ENCODE results near the gene GABRB3.
"Not testable (repeated sequence)": the region's sequence is repeated elsewhere in the genome, so short reads cannot be mapped to it uniquely, and the experiment has no call there.

GABRB3 gene

DNA sequence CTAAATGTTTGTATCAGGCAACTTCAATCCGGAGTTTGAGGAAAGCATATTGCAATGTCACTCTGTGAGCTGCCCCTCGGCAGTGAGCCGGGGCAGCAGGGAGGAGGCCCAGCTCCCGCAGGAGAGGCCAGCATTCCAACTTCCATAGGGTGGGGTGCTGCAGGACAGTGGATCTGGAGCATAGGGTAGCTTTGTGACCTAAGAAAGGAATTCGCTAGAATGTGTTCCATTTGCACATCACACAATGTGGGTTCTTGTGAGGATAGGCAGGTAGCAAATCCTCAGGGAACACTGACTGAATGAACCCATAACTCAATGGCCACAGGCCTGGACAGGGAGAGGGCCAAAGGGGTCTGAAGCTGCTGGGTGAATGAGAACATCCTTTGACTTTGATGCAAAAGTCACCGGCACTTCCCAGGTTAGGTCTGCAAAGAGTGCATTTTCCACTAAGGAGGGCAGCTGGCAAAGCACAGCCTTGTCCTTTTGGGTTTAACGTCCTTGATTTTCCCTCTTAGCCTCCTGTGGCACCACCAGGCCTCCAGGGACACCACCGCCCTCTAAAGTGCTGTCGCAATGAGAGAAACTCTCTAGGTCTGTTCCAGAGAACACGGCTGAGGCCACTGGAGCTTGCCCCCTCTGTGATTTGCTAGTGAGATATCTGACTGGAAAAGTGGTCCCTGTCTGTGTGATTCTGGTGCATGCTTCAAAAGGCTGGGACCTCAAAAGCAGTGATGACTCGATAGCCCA is 36.2 kb downstream of the GABRB3 start:
- no peak for DNase-seq (ENCODE audit: low spot score)

GRCh38 chr15:26731965-26732364 is 40.9 kb downstream of the GABRB3 start:
- no peak for DNase-seq (ENCODE audit: low spot score)

GRCh38 chr15:26729581-26729980 is 43.3 kb downstream of the GABRB3 start:
- no peak for DNase-seq (ENCODE audit: low spot score)

GRCh38 chr15:26729030-26729429 is 43.8 kb downstream of the GABRB3 start:
- no peak for DNase-seq (ENCODE audit: low spot score)

DNA sequence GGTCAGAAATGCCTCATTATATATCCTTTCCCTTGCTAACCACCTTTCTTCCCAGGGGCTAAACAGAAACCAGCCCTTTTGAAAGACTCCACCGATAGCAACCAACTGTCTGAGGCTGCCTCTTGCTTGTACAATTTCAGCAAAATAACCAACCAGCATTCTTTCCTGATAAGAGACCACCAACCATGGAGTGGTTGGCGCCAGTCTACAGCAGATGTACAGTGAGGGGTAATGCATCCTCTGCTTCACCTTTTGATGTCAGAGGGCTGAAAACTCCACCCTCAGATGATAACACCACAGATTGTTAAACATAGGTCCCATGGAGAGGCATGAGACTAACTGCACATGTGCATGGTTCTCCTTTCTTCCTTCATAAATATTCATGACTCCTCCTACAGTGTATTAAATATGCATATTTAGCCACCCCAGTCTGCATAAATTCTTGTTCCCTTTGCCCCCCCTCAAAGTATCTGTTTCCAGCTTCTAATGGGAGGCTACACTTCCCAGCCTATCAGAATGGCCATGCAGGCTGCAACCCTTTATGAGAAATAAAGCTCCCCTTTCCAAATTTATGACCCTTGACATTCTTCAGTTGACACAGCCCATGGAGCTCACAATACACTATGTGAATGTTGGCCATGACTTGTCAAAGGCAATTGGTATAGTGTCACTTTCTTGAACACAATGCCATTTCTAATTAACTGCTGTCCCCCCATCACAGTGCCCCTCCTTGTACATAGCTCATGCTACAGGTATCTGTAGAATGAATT is 48.3 kb downstream of the GABRB3 start:
- DNase-seq (ENCODE audit: low spot score), result no peak

DNA sequence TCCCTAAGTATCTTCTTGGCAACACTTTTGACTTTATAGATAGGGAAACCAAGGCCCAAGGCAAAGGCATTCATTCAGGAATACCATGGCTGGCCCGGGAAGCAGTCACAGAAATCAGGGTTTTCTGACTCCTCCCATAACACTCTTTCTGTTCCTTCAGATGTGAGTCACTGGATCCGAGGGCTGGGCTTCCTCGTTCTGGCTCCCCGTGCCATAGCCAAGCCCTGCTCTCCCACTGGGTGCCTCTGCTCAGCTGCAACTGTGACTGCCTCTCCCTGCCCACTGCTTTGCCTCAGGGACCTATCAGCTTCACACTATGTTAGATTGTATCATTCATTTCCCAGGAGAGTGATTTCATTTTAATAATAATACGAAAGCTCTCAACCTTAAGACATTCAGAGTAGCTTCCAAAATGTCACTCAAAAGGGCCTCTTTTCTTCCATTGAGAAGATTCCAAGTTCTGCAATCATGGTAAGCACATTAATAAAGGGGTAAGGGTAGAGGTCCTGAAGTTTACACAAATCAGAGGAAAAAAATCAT is 50.2 kb downstream of the GABRB3 start:
- no peak for DNase-seq (ENCODE audit: low spot score)

- DNase-seq (ENCODE audit: low spot score), result no peak
Observed at GRCh38 chr15:26721232-26721967, 51.5 kb downstream of the GABRB3 start.

DNA sequence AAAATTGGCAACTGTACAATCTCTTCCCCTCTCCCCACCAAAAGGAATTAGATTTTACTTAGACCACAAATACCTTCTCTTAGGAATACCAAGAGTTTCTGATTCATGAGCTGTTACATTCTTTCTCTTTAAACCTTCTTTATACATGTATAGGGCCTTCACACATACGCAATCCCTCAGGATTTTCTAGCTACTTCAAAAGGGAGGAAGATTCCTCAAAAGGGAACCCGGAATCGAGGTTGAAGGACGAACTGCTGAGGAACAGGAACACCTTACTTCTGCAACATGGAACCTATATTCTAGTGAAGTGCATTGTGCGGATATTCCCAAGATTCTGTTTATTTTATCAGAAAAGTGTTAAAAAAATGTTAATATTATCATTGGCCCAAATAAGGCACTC is 52.3 kb downstream of the GABRB3 start:
- no peak for DNase-seq (ENCODE audit: low spot score)

DNA sequence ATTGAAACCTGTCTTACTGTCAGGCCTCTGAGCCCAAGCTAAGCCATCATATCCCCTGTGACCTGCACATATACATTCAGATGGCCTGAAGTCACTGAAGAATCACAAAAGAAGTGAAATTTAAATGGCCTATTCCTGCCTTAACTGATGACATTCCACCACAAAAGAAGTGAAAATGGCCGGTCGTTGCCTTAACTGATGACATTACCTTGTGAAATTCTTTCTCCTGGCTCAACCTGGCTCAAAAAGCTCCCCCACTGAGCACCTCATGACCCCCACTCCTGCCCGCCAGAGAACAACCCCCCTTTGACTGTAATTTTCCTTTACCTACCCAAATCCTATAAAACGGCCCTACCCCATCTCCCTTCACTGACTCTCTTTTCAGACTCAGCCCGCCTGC is 53.0 kb downstream of the GABRB3 start:
- DNase-seq (ENCODE audit: low spot score), result not testable (repeated sequence)

DNA sequence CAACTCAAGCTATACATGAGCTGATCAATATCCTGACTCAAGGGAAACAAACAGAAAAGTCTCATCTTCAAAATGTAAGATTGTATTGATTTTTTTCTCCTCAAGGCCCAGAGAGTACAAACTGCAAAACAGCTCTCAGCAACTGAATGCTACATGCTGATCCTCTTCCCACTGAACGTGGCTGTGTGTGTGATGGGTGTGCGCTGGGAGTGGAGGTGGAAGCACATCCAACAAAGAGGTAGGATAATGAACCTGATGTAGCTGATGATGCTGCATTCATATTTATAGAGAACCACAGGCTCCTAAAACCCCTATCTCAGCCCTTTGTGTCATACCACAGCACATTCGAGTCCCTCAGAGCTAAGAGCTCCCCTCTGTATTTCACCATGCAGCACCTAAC is 56.8 kb downstream of the GABRB3 start:
- DNase-seq (ENCODE audit: low spot score), result no peak

- no peak for DNase-seq (ENCODE audit: low spot score)
Observed at GRCh38 chr15:26713498-26713897, 59.4 kb downstream of the GABRB3 start.

GRCh38 chr15:26712335-26712734 is 60.5 kb downstream of the GABRB3 start:
- DNase-seq (ENCODE audit: low spot score), result no peak

DNA sequence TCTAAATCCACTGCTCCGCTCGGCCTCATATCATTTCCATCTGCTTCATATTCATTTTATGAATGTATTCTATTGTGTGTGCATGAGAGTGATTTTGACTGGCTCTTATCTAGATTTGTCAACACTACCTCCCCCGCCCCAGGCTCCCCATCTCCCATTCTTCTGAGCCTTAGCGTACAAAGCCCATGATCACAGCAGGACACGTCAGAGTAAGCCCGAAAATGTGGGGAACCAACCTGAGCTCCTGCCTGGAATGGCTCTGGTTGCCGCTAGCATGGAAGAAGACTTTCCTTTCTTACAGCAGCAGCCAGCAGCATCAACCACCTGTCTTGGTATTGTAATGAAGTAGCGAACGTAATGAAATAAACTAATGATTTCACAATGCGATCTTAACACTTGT is 61.4 kb downstream of the GABRB3 start:
- no peak for DNase-seq (ENCODE audit: low spot score)

GRCh38 chr15:26702381-26702780 is 70.5 kb downstream of the GABRB3 start:
- DNase-seq (ENCODE audit: low spot score), result no peak

DNA sequence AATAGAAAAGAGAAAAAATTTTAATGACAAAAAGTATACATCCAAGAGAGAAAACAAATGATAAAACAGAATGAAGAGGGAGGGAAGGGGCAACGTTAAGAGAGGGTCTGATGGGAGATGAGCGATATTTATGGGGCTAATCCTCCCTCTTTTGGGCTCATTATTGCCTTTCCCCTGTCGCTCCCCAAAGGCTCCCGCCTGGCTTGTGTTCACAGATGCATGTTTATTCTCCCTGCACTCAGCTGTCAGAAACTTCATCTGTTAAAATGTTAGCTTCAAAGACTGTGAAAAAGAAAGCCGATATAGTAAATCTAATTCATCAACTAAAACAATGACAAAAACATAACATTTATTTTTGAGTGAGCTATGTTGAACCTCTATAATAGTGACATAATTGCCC is 74.3 kb downstream of the GABRB3 start:
- no peak for DNase-seq (ENCODE audit: low spot score)

DNA sequence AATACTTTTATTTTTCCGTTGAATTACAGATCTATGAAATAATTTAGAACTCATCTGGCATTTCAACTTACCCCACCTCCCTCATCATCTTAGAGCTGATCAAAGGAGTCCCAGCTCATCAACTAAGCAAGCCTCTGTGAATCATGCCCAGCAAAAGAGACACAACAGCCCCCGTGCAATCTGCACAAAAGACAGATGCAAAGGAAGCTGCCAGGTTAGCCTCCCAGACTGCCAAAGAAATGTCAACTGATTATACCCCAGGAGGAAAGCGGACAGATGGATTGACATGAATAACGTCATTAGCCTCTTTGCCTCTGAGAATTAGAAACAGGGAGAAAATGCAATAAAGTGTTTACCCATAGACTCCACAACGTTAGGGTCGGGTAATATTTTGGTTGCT is 75.0 kb downstream of the GABRB3 start:
- DNase-seq (ENCODE audit: low spot score), result no peak

- DNase-seq (ENCODE audit: low spot score), result no peak
Observed at GRCh38 chr15:26691249-26691648, 81.6 kb downstream of the GABRB3 start.

DNA sequence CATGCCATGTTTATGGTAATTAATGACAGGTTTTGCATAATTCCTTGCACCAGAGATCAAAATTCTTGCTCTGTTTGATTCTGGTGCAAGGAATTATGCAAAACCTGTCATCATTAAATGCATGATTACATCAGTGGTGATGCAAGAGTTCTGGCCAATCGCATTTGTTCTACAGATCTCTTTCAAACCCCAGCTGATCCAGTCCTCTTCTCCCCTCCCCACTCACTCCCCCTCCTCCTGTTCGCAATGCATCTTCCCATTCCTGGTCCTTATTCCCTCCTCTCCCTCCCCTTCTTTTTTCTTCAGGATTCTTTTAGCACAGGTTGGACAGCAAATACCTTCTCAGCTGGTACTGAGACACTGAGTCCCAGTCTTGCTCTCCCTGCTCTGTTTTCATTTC is 82.1 kb downstream of the GABRB3 start:
- DNase-seq (ENCODE audit: low spot score), result no peak

DNA sequence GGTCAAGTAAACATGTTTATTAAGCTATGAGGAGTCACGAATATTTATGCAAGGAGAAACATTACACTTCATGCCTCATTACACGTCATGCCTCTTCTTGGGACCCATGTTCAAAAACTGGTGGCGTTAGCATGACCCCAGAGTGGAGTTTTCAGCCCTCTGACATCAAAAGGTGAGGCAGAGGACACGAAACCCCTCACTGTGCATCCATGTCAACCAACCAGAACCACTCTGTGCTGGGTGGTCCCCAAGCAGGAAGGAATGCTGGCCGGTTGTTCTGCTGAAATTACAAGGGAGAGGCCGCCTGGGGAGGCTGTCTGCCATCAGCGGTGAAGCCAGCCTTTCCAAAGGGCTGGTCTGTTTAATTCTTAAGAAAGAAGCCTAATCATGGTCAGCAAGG is 83.4 kb downstream of the GABRB3 start:
- no peak for DNase-seq (ENCODE audit: low spot score)

- no peak for DNase-seq (ENCODE audit: low spot score)
Observed at GRCh38 chr15:26686547-26687187, 86.2 kb downstream of the GABRB3 start.

DNA sequence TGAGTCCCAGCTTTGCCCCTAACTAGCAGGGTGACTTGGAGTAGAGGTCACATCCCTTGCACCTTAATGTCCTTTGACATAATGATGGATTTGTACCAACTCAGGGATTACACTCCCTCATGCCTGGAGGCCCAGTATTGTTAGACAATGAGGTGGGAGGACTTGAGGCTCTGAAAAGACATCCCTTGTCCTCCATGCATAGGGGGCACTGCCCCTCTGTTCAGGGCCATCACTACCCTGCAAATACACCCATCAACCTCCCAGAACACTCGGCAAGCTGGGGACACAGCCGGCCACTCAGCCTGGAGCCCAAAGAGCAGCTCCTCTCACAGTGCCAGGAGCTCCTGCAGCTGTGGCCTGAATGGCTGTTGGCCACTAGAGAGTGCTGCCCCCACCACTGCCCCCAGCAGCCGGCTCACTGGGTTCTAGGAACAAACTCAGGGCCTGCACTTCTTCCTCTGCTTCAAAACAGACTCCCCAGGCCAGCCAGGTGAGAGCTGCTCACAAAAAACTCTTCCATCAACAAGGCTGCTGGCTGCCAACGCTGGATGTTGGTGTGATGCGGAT is 90.2 kb downstream of the GABRB3 start:
- no peak for DNase-seq (ENCODE audit: low spot score)

GRCh38 chr15:26679927-26680326 is 92.9 kb downstream of the GABRB3 start:
- no peak for DNase-seq (ENCODE audit: low spot score)
